IMR-90 (cell line): ENCODE data around the gene FNIP2. TPM values are rescaled to one million over a fixed set of nuclear protein-coding genes. Genes with fewer than 3 reads are reported as not detected.

ENCODE experiments used
- ATAC-seq: fragments of 200-7000 bp; cut with Tn5 transposase; 2 replicates; pipeline ENCODE4 v1.9.1; 2020; ENCODE audit warnings: low read depth, mild to moderate bottlenecking, moderate library complexity
- BruUV-seq: library from RNA; stranded (reverse); fragments of 400-500 nt; replicated peaks from 2 replicates; lab custom pipeline; 2021; lab: Mats Ljungman, UMichigan
- CTCF ChIA-PET: fragments of 300-600 bp; formaldehyde crosslinking; extraction: SDS; loops from one replicate; lab custom pipeline; 2021; ENCODE audit warnings: antibody characterized with exemption; lab: Yijun Ruan, JAX
- POLR2A ChIA-PET: fragments of 300-600 bp; sonication (Branson Sonifier 250); formaldehyde crosslinking; loops from one replicate; lab custom pipeline; 2022; ENCODE audit warnings: antibody characterized with exemption; ENCODE audit not compliant: unreplicated experiment; lab: Charles Lee
- DNase-seq: peaks from one replicate; pipeline ENCODE4 v3.0.0; 2013
- H2AFZ ChIP-seq: replicated peaks from 2 replicates; pipeline ENCODE3; 2013; ENCODE audit warnings: low read length, mild to moderate bottlenecking; ENCODE audit not compliant: poor library complexity
- H2AK5ac ChIP-seq: 2 replicates; pipeline ENCODE4 v1.6.1; 2013; ENCODE audit warnings: low read depth, low read length, inconsistent platforms
- H2AK9ac ChIP-seq: replicated peaks from 2 replicates; pipeline ENCODE3; 2013; ENCODE audit warnings: mild to moderate bottlenecking, low read depth, low read length, moderate library complexity; ENCODE audit not compliant: poor library complexity
- H2BK120ac ChIP-seq: 2 replicates; pipeline ENCODE4 v1.6.1; 2013; ENCODE audit warnings: low read depth, low read length, inconsistent platforms
- H2BK15ac ChIP-seq: 3 replicates; pipeline ENCODE4 v1.6.1; 2013; ENCODE audit warnings: low read depth, low read length, inconsistent platforms
- H2BK20ac ChIP-seq: 2 replicates; pipeline ENCODE4 v1.6.1; 2013; ENCODE audit warnings: low read depth, mild to moderate bottlenecking, inconsistent platforms, low read length, moderate library complexity
- H2BK5ac ChIP-seq: 2 replicates; pipeline ENCODE4 v1.6.1; 2013; ENCODE audit warnings: mild to moderate bottlenecking, low read depth, low read length, inconsistent platforms; ENCODE audit not compliant: poor library complexity, severe bottlenecking
- H3K14ac ChIP-seq: replicated peaks from 2 replicates; pipeline ENCODE4 v1.6.1; 2013; ENCODE audit warnings: low read depth, low read length, inconsistent platforms
- H3K18ac ChIP-seq: 2 replicates; pipeline ENCODE4 v1.6.1; 2013; ENCODE audit warnings: low read depth, low read length, control low read depth
- H3K23ac ChIP-seq: 2 replicates; pipeline ENCODE4 v1.6.1; 2013; ENCODE audit warnings: low read depth, low read length, inconsistent platforms
- H3K27ac ChIP-seq: 2 replicates; pipeline ENCODE4 v1.5.1; 2013; ENCODE audit warnings: mild to moderate bottlenecking, control low read depth, low read length; ENCODE audit not compliant: insufficient read depth
- H3K27me3 ChIP-seq: 2 replicates; pipeline ENCODE4 v1.6.1; 2013; ENCODE audit warnings: low read length; ENCODE audit not compliant: control insufficient read depth, insufficient read depth
- H3K36me3 ChIP-seq: 2 replicates; pipeline ENCODE4 v1.6.1; 2013; ENCODE audit warnings: low read length, mixed read lengths; ENCODE audit not compliant: control insufficient read depth, insufficient read depth
- H3K4ac ChIP-seq: 2 replicates; pipeline ENCODE4 v1.6.1; 2013; ENCODE audit warnings: low read depth, low read length, inconsistent platforms
- H3K4me1 ChIP-seq: 2 replicates; pipeline ENCODE4 v1.6.1; 2013; ENCODE audit warnings: low read length, mixed read lengths; ENCODE audit not compliant: control insufficient read depth, insufficient read depth
- H3K4me2 ChIP-seq: 2 replicates; pipeline ENCODE4 v1.6.1; 2013; ENCODE audit warnings: low read depth, mild to moderate bottlenecking, control low read depth, low read length, moderate library complexity
- H3K4me3 ChIP-seq: 2 replicates; pipeline ENCODE4 v1.5.1; 2013; ENCODE audit warnings: low read depth, mild to moderate bottlenecking, control low read depth, low read length, moderate library complexity; ENCODE audit not compliant: insufficient read depth
- H3K56ac ChIP-seq: 2 replicates; pipeline ENCODE4 v1.6.1; 2013; ENCODE audit warnings: low read length, inconsistent platforms; ENCODE audit not compliant: insufficient read depth; ENCODE audit errors: extremely low read depth
- H3K79me1 ChIP-seq, 2 experiments: 2 replicates each; pipeline ENCODE4 v1.6.1; 2013; ENCODE audit warnings: low read length in 2 of 2, inconsistent platforms in 1 of 2, low read depth in 1 of 2
- H3K9ac ChIP-seq: 2 replicates; pipeline ENCODE4 v1.6.1; 2013; ENCODE audit warnings: low read depth, low read length, control low read depth
- H3K9me1 ChIP-seq: 2 replicates; pipeline ENCODE4 v1.6.1; 2013; ENCODE audit warnings: low read length, inconsistent platforms; ENCODE audit not compliant: insufficient read depth
- H3K9me3 ChIP-seq: 2 replicates; pipeline ENCODE4 v1.6.1; 2013; ENCODE audit warnings: low read length; ENCODE audit not compliant: control insufficient read depth, insufficient read depth
- H4K20me1 ChIP-seq: 2 replicates; pipeline ENCODE4 v1.6.1; 2013; ENCODE audit warnings: low read length, inconsistent platforms; ENCODE audit not compliant: insufficient read depth
- H4K5ac ChIP-seq: 2 replicates; pipeline ENCODE4 v1.6.1; 2013; ENCODE audit warnings: mild to moderate bottlenecking, low read depth, low read length, control low read depth
- H4K8ac ChIP-seq, 2 experiments: 2 replicates each; pipeline ENCODE4 v1.6.1; 2013; ENCODE audit warnings: low read depth in 2 of 2, low read length in 2 of 2, control low read depth in 1 of 2, inconsistent platforms in 1 of 2
- H4K91ac ChIP-seq: 2 replicates; pipeline ENCODE4 v1.6.1; 2013; ENCODE audit warnings: low read depth, low read length, inconsistent platforms; ENCODE audit not compliant: insufficient read depth
- BHLHE40 ChIP-seq: fragments of 150-350 bp; IDR thresholded peaks from 2 replicates; pipeline ENCODE4 v1.6.1; 2016; ENCODE audit warnings: mild to moderate bottlenecking, low read depth, low read length
- CEBPB ChIP-seq: IDR thresholded peaks from 2 replicates; pipeline ENCODE4 v1.6.1; 2012; ENCODE audit warnings: low read depth, low read length, improper control_type of control experiment
- CHD1 ChIP-seq: IDR thresholded peaks from 2 replicates; pipeline ENCODE4 v1.6.1; 2012; ENCODE audit warnings: low read depth, low read length, improper control_type of control experiment
- CTCF ChIP-seq: conservative IDR thresholded peaks from 2 replicates; pipeline ENCODE4 v1.5.1; 2012; ENCODE audit warnings: mild to moderate bottlenecking, low read depth, low read length, improper control_type of control experiment
- ELK1 ChIP-seq: fragments of 150-350 bp; IDR thresholded peaks from 2 replicates; pipeline ENCODE4 v1.6.1; 2016; ENCODE audit warnings: low read depth, mild to moderate bottlenecking, low read length, moderate library complexity, borderline replicate concordance
- FOS ChIP-seq: fragments of 150-350 bp; IDR thresholded peaks from 2 replicates; pipeline ENCODE4 v1.6.1; 2016; ENCODE audit warnings: low read depth, low read length
- MAFK ChIP-seq: IDR thresholded peaks from 2 replicates; pipeline ENCODE4 v1.6.1; 2012; ENCODE audit warnings: low read depth, low read length, improper control_type of control experiment
- MAZ ChIP-seq: IDR thresholded peaks from 2 replicates; pipeline ENCODE4 v1.6.1; 2012; ENCODE audit warnings: low read depth, mild to moderate bottlenecking, low read length, improper control_type of control experiment, moderate library complexity, borderline replicate concordance
- MXI1 ChIP-seq: IDR thresholded peaks from 2 replicates; pipeline ENCODE4 v1.6.1; 2012; ENCODE audit warnings: low read depth, mild to moderate bottlenecking, low read length, moderate library complexity, borderline replicate concordance
- NFE2L2 ChIP-seq: fragments of 150-350 bp; IDR thresholded peaks from 2 replicates; pipeline ENCODE4 v1.6.1; 2016; ENCODE audit warnings: low read depth, mild to moderate bottlenecking, low read length
- POLR2A ChIP-seq: IDR thresholded peaks from 2 replicates; pipeline ENCODE4 v1.6.1; 2012; ENCODE audit warnings: mild to moderate bottlenecking, low read depth, low read length
- RAD21 ChIP-seq: IDR thresholded peaks from 2 replicates; pipeline ENCODE4 v1.6.1; 2012; ENCODE audit warnings: low read length, improper control_type of control experiment
- RCOR1 ChIP-seq: IDR thresholded peaks from 2 replicates; pipeline ENCODE4 v1.6.1; 2012; ENCODE audit warnings: mild to moderate bottlenecking, low read length, improper control_type of control experiment; ENCODE audit not compliant: insufficient replicate concordance
- RFX5 ChIP-seq: IDR thresholded peaks from 2 replicates; pipeline ENCODE4 v1.8.0; 2012; ENCODE audit warnings: low read depth, mild to moderate bottlenecking, low read length, moderate library complexity
- SMC3 ChIP-seq: fragments of 150-350 bp; IDR thresholded peaks from 2 replicates; pipeline ENCODE4 v1.6.1; 2016; ENCODE audit warnings: low read depth, mild to moderate bottlenecking, antibody characterized with exemption, low read length, moderate library complexity
- USF2 ChIP-seq: fragments of 150-350 bp; IDR thresholded peaks from 2 replicates; pipeline ENCODE4 v1.6.1; 2017; ENCODE audit warnings: mild to moderate bottlenecking, antibody characterized with exemption, low read length, low read depth
- WGBS, 2 experiments: methylation state at CpG; one replicate each; pipeline versions ENCODE4 v1.1.5 to v1.1.7; 2013; ENCODE audit warnings: missing lambda C conversion rate in 2 of 2; ENCODE audit not compliant: insufficient read length in 1 of 2; ENCODE audit errors: extremely low coverage in 2 of 2; 5-methylcytosine and 5-hydroxymethylcytosine counted together
- dilution Hi-C: fragments of 300-500 bp; cut with HindIII; formaldehyde crosslinking; loops from one replicate; pipeline ENCODE4 v1.14.3; 2018; ENCODE audit warnings: low sequenced_read_pairs; ENCODE audit not compliant: unreplicated experiment
- in situ Hi-C: fragments of 300-500 bp; cut with MboI; formaldehyde crosslinking; loops from 3 replicates; pipeline ENCODE4 v1.14.3; 2019; ENCODE audit warnings: low sequenced_read_pairs, inconsistent platforms, mixed read lengths
- intact Hi-C: fragments of 100-400 bp; cut with micrococcal nuclease; formaldehyde crosslinking; loops from 2 replicates; pipeline ENCODE4 v1.10.0; 2022
- polyA plus RNA-seq, 3 experiments: library from polyadenylated mRNA; depleted of rRNA; stranded (reverse); fragments of >200 nt; gene quantifications; 2 replicates each; pipeline ENCODE4 v1.2.3, GENCODE V29; 2012; ENCODE audit warnings: low replicate concordance in 1 of 3
- total RNA-seq: library from RNA; depleted of rRNA; stranded (reverse); fragments of >200 nt; gene quantifications from 2 replicates; pipeline ENCODE4 v1.2.3, GENCODE V29; 2012

The FNIP2 gene
- total and polyA plus RNA-seq, 2 of the 4 experiments (the other 2 are of a cell fraction) = 4.7 to 24.6 TPM

- Histone ChIP-seq H4K5ac (no peak overlapping the region), H3K27ac (no peak overlapping the region), H3K79me1 (peaks cover 36 to 54% of the 10 kb centered on the region in 2 experiments), H2BK20ac (no peak overlapping the region), H2AK9ac (no peak overlapping the region), H3K4ac (no peak overlapping the region), H2AK5ac (no peak overlapping the region), H2BK15ac (no peak overlapping the region), H3K56ac (no peak overlapping the region), H3K4me2 (no peak overlapping the region), H3K36me3 (no peaks in the 10 kb centered on the region), H4K91ac (no peak overlapping the region), H4K8ac (no peak overlapping the region), H2BK5ac (no peak overlapping the region), H3K18ac (no peak overlapping the region), H3K9ac (no peak overlapping the region), H3K4me3 (no peak overlapping the region), H2BK120ac (no peak overlapping the region), H4K20me1 (peaks cover 11% of the 10 kb centered on the region; the same call in 1 of the 2 replicates), H3K4me1 (peaks cover 8% of the 10 kb centered on the region), H2AFZ (no peak overlapping the region), H3K27me3 (no peaks in the 10 kb centered on the region), H3K9me3 (no peaks in the 10 kb centered on the region), H3K9me1 (peaks cover 11% of the 10 kb centered on the region), H3K14ac (no peak overlapping the region), H3K23ac (no peak overlapping the region)
- dilution Hi-C loops (no loop called here), intact Hi-C loops (no loop called here), in situ Hi-C loops (no loop called here)
- POLR2A ChIA-PET = no interaction called here
- no CpG with 5 or more reads among the region's 3 CpGs for WGBS, 2 experiments
- TF ChIP-seq USF2 = no peak
- TF ChIP-seq ELK1 = no peak
- no peak for TF ChIP-seq MXI1
- TF ChIP-seq SMC3 = no peak
- TF ChIP-seq RAD21 = no peak
- TF ChIP-seq RCOR1 = no peak
- TF ChIP-seq BHLHE40 = no peak
- no peak for TF ChIP-seq NFE2L2
- TF ChIP-seq CHD1 = no peak
- no peak for TF ChIP-seq MAZ
- TF ChIP-seq CEBPB = no peak
- TF ChIP-seq POLR2A = no peak
- TF ChIP-seq MAFK = no peak
- TF ChIP-seq FOS = no peak
- TF ChIP-seq RFX5 = no peak
- TF ChIP-seq CTCF = no peak
- BruUV-seq = no TSS peak
- DNase-seq (no peak), ATAC-seq (no peak)
- CTCF ChIA-PET = no interaction called here
These were observed 44.3 kb downstream of the FNIP2 start for GRCh38 chr4:158813113-158813512.
